Activated naive CD4-positive, alpha-beta T cell treated with anti-CD3 and anti-CD28 coated beads, Interleukin-2, amount 50 U/mL, for 72 hours (primary cell): ENCODE results near the gene NEB. TPM values are rescaled to one million over a fixed set of nuclear protein-coding genes. Genes with fewer than 3 reads are reported as not detected.
"Not testable (repeated sequence)": the region's sequence is repeated elsewhere in the genome, so short reads cannot be mapped to it uniquely, and the experiment has no call there.

ENCODE experiments used
- ATAC-seq, 2 donors: fragments of 150-1000 bp; cut with Tn5 transposase; 2 replicates each; pipeline ENCODE4 v1.10.0; 2021; ENCODE audit warnings: mild to moderate bottlenecking in 2 of 2, moderate library complexity in 2 of 2
- DNase-seq, 2 donors: peaks; one replicate each; pipeline ENCODE4 v3.0.0; 2021 to 2022; ENCODE audit warnings: low spot score in 2 of 2
- H3K27ac Mint-ChIP-seq, 2 donors: one replicate each; pipeline ENCODE4 v1.8.0; 2022; ENCODE audit warnings: mild to moderate bottlenecking in 2 of 2, mixed read lengths in 2 of 2
- H3K36me3 Mint-ChIP-seq, 2 donors: one replicate each; pipeline ENCODE4 v1.8.0; 2022; ENCODE audit warnings: mixed read lengths in 2 of 2
- H3K9me3 Mint-ChIP-seq, 2 donors: one replicate each; pipeline ENCODE4 v1.8.0; 2022; ENCODE audit warnings: mixed read lengths in 2 of 2
- total RNA-seq, 2 donors: library from RNA; stranded (reverse); gene quantifications; one replicate each; pipeline ENCODE4 v1.2.3, GENCODE V29; 2022

NEB gene
- total RNA-seq, 2 donors from 2014 or later: 0.30 to 0.31 TPM

- DNase-seq: no peak
- H3K36me3 Mint-ChIP-seq: no peaks in the 10 kb centered on the region
- no peaks in the 10 kb centered on the region for H3K9me3 Mint-ChIP-seq
- H3K27ac Mint-ChIP-seq: no peak overlapping the region
- no peak for ATAC-seq
Observed at GRCh38 chr2:151576080-151576479, 158.2 kb downstream of the NEB start.

- Mint-ChIP-seq H3K36me3 (no peaks in the 10 kb centered on the region), H3K27ac (no peak overlapping the region), H3K9me3 (no peaks in the 10 kb centered on the region)
- DNase-seq (no peak), ATAC-seq (no peak)
Observed at GRCh38 chr2:151575338-151575737, 158.9 kb downstream of the NEB start.

- no peaks in the 10 kb centered on the region for H3K9me3 Mint-ChIP-seq
- H3K27ac Mint-ChIP-seq: no peak overlapping the region
- H3K36me3 Mint-ChIP-seq: no peaks in the 10 kb centered on the region
- ATAC-seq (no peak), DNase-seq (no peak)
Observed at GRCh38 chr2:151570191-151570590, 164.1 kb downstream of the NEB start.

GRCh38 chr2:151569167-151569566 lies 165.1 kb downstream of the NEB start:
- Mint-ChIP-seq H3K9me3 (no peaks in the 10 kb centered on the region), H3K27ac (no peak overlapping the region), H3K36me3 (no peaks in the 10 kb centered on the region)
- DNase-seq (no peak), ATAC-seq (no peak)

GRCh38 chr2:151568501-151568900 lies 165.8 kb downstream of the NEB start:
- Mint-ChIP-seq H3K36me3 (no peaks in the 10 kb centered on the region), H3K27ac (no peak overlapping the region), H3K9me3 (no peaks in the 10 kb centered on the region)
- DNase-seq: no peak
- no peak for ATAC-seq

- no peak for DNase-seq
- no peak for ATAC-seq
- Mint-ChIP-seq H3K27ac (no peak overlapping the region), H3K36me3 (no peaks in the 10 kb centered on the region), H3K9me3 (no peaks in the 10 kb centered on the region)
Observed at GRCh38 chr2:151567006-151567405, 167.3 kb downstream of the NEB start.

- Mint-ChIP-seq H3K9me3 (peaks cover 0 to 5% of the 10 kb centered on the region in 2 donors), H3K36me3 (peaks cover 0 to 9% of the 10 kb centered on the region in 2 donors), H3K27ac (no peak overlapping the region)
- ATAC-seq: no peak
- DNase-seq: no peak
Observed at GRCh38 chr2:151562398-151562797, 171.9 kb downstream of the NEB start.

GRCh38 chr2:151560289-151560688 lies 174.0 kb downstream of the NEB start:
- Mint-ChIP-seq H3K27ac (no peak overlapping the region), H3K9me3 (peaks cover 9 to 15% of the 10 kb centered on the region in 2 donors), H3K36me3 (peaks cover 10 to 24% of the 10 kb centered on the region in 2 donors)
- ATAC-seq (no peak), DNase-seq (no peak)

- peaks cover 9 to 15% of the 10 kb centered on the region in 2 donors for H3K9me3 Mint-ChIP-seq
- H3K27ac Mint-ChIP-seq, ATAC-seq, DNase-seq: not testable (repeated sequence)
- H3K36me3 Mint-ChIP-seq: peaks cover 10 to 24% of the 10 kb centered on the region in 2 donors
Observed at GRCh38 chr2:151559431-151559830, 174.8 kb downstream of the NEB start.

GRCh38 chr2:151557883-151558282 lies 176.4 kb downstream of the NEB start:
- not testable (repeated sequence) for ATAC-seq, H3K27ac Mint-ChIP-seq, DNase-seq
- peaks cover 10 to 34% of the 10 kb centered on the region in 2 donors for H3K36me3 Mint-ChIP-seq
- peaks cover 9 to 15% of the 10 kb centered on the region in 2 donors for H3K9me3 Mint-ChIP-seq

GRCh38 chr2:151556121-151556520 lies 178.2 kb downstream of the NEB start:
- peaks cover 10 to 35% of the 10 kb centered on the region in 2 donors for H3K36me3 Mint-ChIP-seq
- no peak for DNase-seq
- H3K27ac Mint-ChIP-seq: no peak overlapping the region
- ATAC-seq: peak in 1 of 2 donors; percentile 96
- peaks cover 9 to 15% of the 10 kb centered on the region in 2 donors for H3K9me3 Mint-ChIP-seq

GRCh38 chr2:151552287-151552686 lies 182.0 kb downstream of the NEB start:
- Mint-ChIP-seq H3K27ac (no peak overlapping the region), H3K9me3 (peaks cover 9 to 10% of the 10 kb centered on the region in 2 donors), H3K36me3 (peaks cover 10 to 29% of the 10 kb centered on the region in 2 donors)
- ATAC-seq (no peak), DNase-seq (no peak)

GRCh38 chr2:151551556-151551955 lies 182.7 kb downstream of the NEB start:
- ATAC-seq (no peak), DNase-seq (no peak)
- peaks cover 5 to 6% of the 10 kb centered on the region in 2 donors for H3K9me3 Mint-ChIP-seq
- H3K27ac Mint-ChIP-seq: no peak overlapping the region
- peaks cover 5 to 25% of the 10 kb centered on the region in 2 donors for H3K36me3 Mint-ChIP-seq

GRCh38 chr2:151549191-151549590 lies 185.1 kb downstream of the NEB start:
- DNase-seq: no peak
- Mint-ChIP-seq H3K27ac (no peak overlapping the region), H3K36me3 (peaks cover 0 to 19% of the 10 kb centered on the region in 2 donors), H3K9me3 (no peaks in the 10 kb centered on the region)
- ATAC-seq: no peak

GRCh38 chr2:151544449-151544848 lies 189.8 kb downstream of the NEB start:
- no peak for ATAC-seq
- H3K9me3 Mint-ChIP-seq: no peaks in the 10 kb centered on the region

GRCh38 chr2:151543876-151544275 lies 190.4 kb downstream of the NEB start:
- Mint-ChIP-seq H3K27ac (no peak overlapping the region), H3K36me3 (peaks cover 0 to 8% of the 10 kb centered on the region in 2 donors), H3K9me3 (no peaks in the 10 kb centered on the region)
- DNase-seq: no peak
- ATAC-seq: no peak

More at GRCh38 chr2:151544449-151544848, 189.8 kb downstream of the NEB start:
- Mint-ChIP-seq H3K36me3 (peaks cover 0 to 8% of the 10 kb centered on the region in 2 donors), H3K27ac (no peak overlapping the region)
- no peak for DNase-seq

GRCh38 chr2:151534001-151534400 lies 200.3 kb downstream of the NEB start:
- Mint-ChIP-seq H3K9me3 (no peaks in the 10 kb centered on the region), H3K36me3 (peaks cover 0 to 5% of the 10 kb centered on the region in 2 donors), H3K27ac (no peak overlapping the region)
- ATAC-seq (no peak), DNase-seq (no peak)

- H3K9me3 Mint-ChIP-seq: no peaks in the 10 kb centered on the region
- DNase-seq (no peak), ATAC-seq (no peak)
- H3K36me3 Mint-ChIP-seq: peaks cover 0 to 5% of the 10 kb centered on the region in 2 donors
- no peak overlapping the region for H3K27ac Mint-ChIP-seq
Observed at GRCh38 chr2:151533127-151533526, 201.1 kb downstream of the NEB start.
